Skeletal muscle satellite cell (primary cell): Measurements from ENCODE around the gene MAP6.
"Not testable (repeated sequence)": the region's sequence is repeated elsewhere in the genome, so short reads cannot be mapped to it uniquely, and the experiment has no call there.

Source experiments
- H3K27me3 ChIP-seq: 2 replicates; pipeline ENCODE4 v1.7.0; 2013; ENCODE audit warnings: low read length; ENCODE audit not compliant: control insufficient read depth, insufficient read depth
- H3K36me3 ChIP-seq: 2 replicates; pipeline ENCODE4 v1.7.0; 2013; ENCODE audit warnings: mild to moderate bottlenecking, control low read depth, low read length; ENCODE audit not compliant: insufficient read depth
- H3K4me1 ChIP-seq: 2 replicates; pipeline ENCODE4 v1.7.0; 2013; ENCODE audit warnings: low read length; ENCODE audit not compliant: control insufficient read depth, insufficient read depth
- H3K4me2 ChIP-seq: 2 replicates; pipeline ENCODE4 v1.7.0; 2013; ENCODE audit warnings: mild to moderate bottlenecking, low read length
- H3K4me3 ChIP-seq: 2 replicates; pipeline ENCODE4 v1.7.0; 2013; ENCODE audit warnings: low read length
- H3K9ac ChIP-seq: 2 replicates; pipeline ENCODE4 v1.7.0; 2013; ENCODE audit warnings: mild to moderate bottlenecking, low read depth, low read length, moderate library complexity
- H3K9me3 ChIP-seq: replicated peaks from 2 replicates; pipeline ENCODE4 v1.7.0; 2013; ENCODE audit warnings: mild to moderate bottlenecking, control low read depth, low read length

MAP6 gene

GRCh38 chr11:75689863-75690609, 21.2 kb upstream of the MAP6 start:
- Histone ChIP-seq H3K4me1 (no peaks in the 10 kb centered on the region), H3K4me3 (no peak overlapping the region), H3K4me2 (no peak overlapping the region), H3K36me3 (no peaks in the 10 kb centered on the region), H3K27me3 (peaks cover 58% of the 10 kb centered on the region), H3K9me3 (no peaks in the 10 kb centered on the region), H3K9ac (no peak overlapping the region)

GRCh38 chr11:75683856-75684255, 15.0 kb upstream of the MAP6 start:
- H3K27me3 ChIP-seq = peaks cover 50% of the 10 kb centered on the region
- H3K36me3 ChIP-seq, H3K4me2 ChIP-seq, H3K4me1 ChIP-seq, H3K9me3 ChIP-seq, H3K4me3 ChIP-seq, H3K9ac ChIP-seq: not testable (repeated sequence)

- no peak overlapping the region for H3K4me3 ChIP-seq
- no peak overlapping the region for H3K4me2 ChIP-seq
- H3K27me3 ChIP-seq = peaks cover 71% of the 10 kb centered on the region
- H3K9ac ChIP-seq = no peak overlapping the region
- no peaks in the 10 kb centered on the region for H3K4me1 ChIP-seq
- H3K9me3 ChIP-seq = no peaks in the 10 kb centered on the region
- H3K36me3 ChIP-seq = no peaks in the 10 kb centered on the region
These were observed 10.7 kb upstream of the MAP6 start for GRCh38 chr11:75679566-75679965.

GRCh38 chr11:75678620-75679259, 9.9 kb upstream of the MAP6 start:
- Histone ChIP-seq H3K36me3 (no peaks in the 10 kb centered on the region), H3K4me1 (no peaks in the 10 kb centered on the region), H3K4me2 (no peak overlapping the region), H3K9ac (no peak overlapping the region), H3K9me3 (peaks cover 4% of the 10 kb centered on the region), H3K27me3 (peaks cover 79% of the 10 kb centered on the region), H3K4me3 (no peak overlapping the region)

- Histone ChIP-seq H3K4me2 (no peak overlapping the region), H3K36me3 (no peaks in the 10 kb centered on the region), H3K4me1 (no peaks in the 10 kb centered on the region), H3K9me3 (peaks cover 4% of the 10 kb centered on the region), H3K4me3 (no peak overlapping the region), H3K9ac (no peak overlapping the region), H3K27me3 (peaks cover 71% of the 10 kb centered on the region)
These were observed 9.1 kb upstream of the MAP6 start for GRCh38 chr11:75677909-75678308.

GRCh38 chr11:75677275-75677674, 8.4 kb upstream of the MAP6 start:
- Histone ChIP-seq H3K4me1 (no peaks in the 10 kb centered on the region), H3K9ac (no peak overlapping the region), H3K27me3 (peaks cover 75% of the 10 kb centered on the region), H3K4me2 (no peak overlapping the region), H3K4me3 (no peak overlapping the region), H3K36me3 (no peaks in the 10 kb centered on the region), H3K9me3 (peaks cover 4% of the 10 kb centered on the region)

- no peak overlapping the region for H3K4me2 ChIP-seq
- no peak overlapping the region for H3K4me3 ChIP-seq
- H3K9ac ChIP-seq = no peak overlapping the region
- H3K4me1 ChIP-seq = no peaks in the 10 kb centered on the region
- peaks cover 83% of the 10 kb centered on the region for H3K27me3 ChIP-seq
- no peaks in the 10 kb centered on the region for H3K36me3 ChIP-seq
- peaks cover 4% of the 10 kb centered on the region for H3K9me3 ChIP-seq
These were observed 5.2 kb upstream of the MAP6 start for GRCh38 chr11:75673977-75674582.

GRCh38 chr11:75667831-75668450, 897 bp downstream of the MAP6 start:
- H3K4me1 ChIP-seq = peaks cover 15% of the 10 kb centered on the region
- no peaks in the 10 kb centered on the region for H3K36me3 ChIP-seq
- no peaks in the 10 kb centered on the region for H3K9me3 ChIP-seq
- H3K9ac ChIP-seq = peak overlapping the region; percentile 63
- peak overlapping the region; percentile 89 for H3K4me2 ChIP-seq
- H3K27me3 ChIP-seq = peaks cover 85% of the 10 kb centered on the region
- H3K4me3 ChIP-seq = peak overlapping the region; percentile 68

GRCh38 chr11:75667255-75667830, 1.5 kb downstream of the MAP6 start:
- H3K27me3 ChIP-seq = peaks cover 85% of the 10 kb centered on the region
- H3K4me2 ChIP-seq = peak overlapping the region; percentile 89
- peak overlapping the region; percentile 63 for H3K9ac ChIP-seq
- H3K36me3 ChIP-seq = no peaks in the 10 kb centered on the region
- H3K4me3 ChIP-seq = peak overlapping the region; percentile 68
- no peaks in the 10 kb centered on the region for H3K9me3 ChIP-seq
- H3K4me1 ChIP-seq = peaks cover 15% of the 10 kb centered on the region

GRCh38 chr11:75665990-75666389, 2.8 kb downstream of the MAP6 start:
- no peaks in the 10 kb centered on the region for H3K36me3 ChIP-seq
- H3K9me3 ChIP-seq = no peaks in the 10 kb centered on the region
- H3K4me2 ChIP-seq = no peak overlapping the region
- H3K4me1 ChIP-seq = peaks cover 15% of the 10 kb centered on the region
- H3K27me3 ChIP-seq = peaks cover 74% of the 10 kb centered on the region
- H3K4me3 ChIP-seq = no peak overlapping the region
- no peak overlapping the region for H3K9ac ChIP-seq

- Histone ChIP-seq H3K9ac (no peak overlapping the region), H3K4me1 (peaks cover 15% of the 10 kb centered on the region), H3K27me3 (peaks cover 65% of the 10 kb centered on the region), H3K4me2 (no peak overlapping the region), H3K36me3 (no peaks in the 10 kb centered on the region), H3K9me3 (no peaks in the 10 kb centered on the region), H3K4me3 (no peak overlapping the region)
These were observed 3.7 kb downstream of the MAP6 start for GRCh38 chr11:75665126-75665525.
